Loucy (cell line): ENCODE data around the gene RPUSD2.

Experiments used
- CTCF ChIP-seq: fragments of 200-600 bp; sonication (generic); conservative IDR thresholded peaks from 2 replicates; pipeline ENCODE4 v1.5.1; 2014; ENCODE audit warnings: mild to moderate bottlenecking, antibody characterized with exemption, low read length
- EZH2phosphoT487 ChIP-seq: fragments of 200-600 bp; IDR thresholded peaks from 2 replicates; pipeline ENCODE4 v1.6.1; 2018; ENCODE audit warnings: antibody characterized with exemption, mild to moderate bottlenecking, moderate library complexity, borderline replicate concordance

- TF ChIP-seq CTCF (no peak), EZH2phosphoT487 (no peak)
Measured at GRCh38 chr15:40595219-40595618, 26.1 kb downstream of the RPUSD2 start.
